GM21737 (cell line): ENCODE data around the gene CLDND2.
A peak's percentile ranks its signal among the peaks of the same experiment; 100 is the strongest.

Source experiments
- ATAC-seq: cut with Tn5 transposase; IDR thresholded peaks from one replicate; pipeline ENCODE4 v1.9.1; 2021; ENCODE audit warnings: mild to moderate bottlenecking, moderate library complexity; ENCODE audit not compliant: unreplicated experiment

CLDND2 gene

DNA sequence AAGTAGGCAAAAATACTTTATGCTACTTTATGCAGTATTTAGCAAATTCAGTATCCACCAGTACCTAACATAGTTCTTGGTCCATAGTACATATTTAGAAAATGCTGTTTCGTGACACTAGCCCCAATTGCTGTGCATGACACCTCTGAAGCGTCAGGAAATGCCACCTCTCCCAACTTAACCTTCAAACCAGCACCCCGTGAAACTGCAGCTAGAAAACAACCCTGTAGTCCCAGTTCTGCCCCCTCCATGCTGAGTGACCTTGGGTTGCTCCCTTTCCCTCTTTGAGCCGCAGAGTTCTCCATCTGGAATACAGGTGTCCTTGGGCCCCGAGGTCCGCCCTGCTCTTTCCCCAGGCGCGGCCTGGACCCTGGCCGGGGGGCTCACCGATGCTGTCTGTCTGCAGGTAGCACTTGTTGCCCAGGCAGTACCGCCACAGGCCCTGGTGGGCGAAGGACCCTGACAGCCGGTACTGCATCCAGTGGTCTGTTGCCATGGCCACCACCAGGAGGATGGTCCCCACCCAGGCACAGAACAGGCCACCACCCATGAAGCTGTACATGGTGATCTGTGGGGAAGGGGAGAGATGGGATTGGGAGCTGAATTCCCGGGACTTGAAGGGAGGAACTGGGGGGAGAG is 18.2 kb upstream of the CLDND2 start:
- no peak for ATAC-seq

DNA sequence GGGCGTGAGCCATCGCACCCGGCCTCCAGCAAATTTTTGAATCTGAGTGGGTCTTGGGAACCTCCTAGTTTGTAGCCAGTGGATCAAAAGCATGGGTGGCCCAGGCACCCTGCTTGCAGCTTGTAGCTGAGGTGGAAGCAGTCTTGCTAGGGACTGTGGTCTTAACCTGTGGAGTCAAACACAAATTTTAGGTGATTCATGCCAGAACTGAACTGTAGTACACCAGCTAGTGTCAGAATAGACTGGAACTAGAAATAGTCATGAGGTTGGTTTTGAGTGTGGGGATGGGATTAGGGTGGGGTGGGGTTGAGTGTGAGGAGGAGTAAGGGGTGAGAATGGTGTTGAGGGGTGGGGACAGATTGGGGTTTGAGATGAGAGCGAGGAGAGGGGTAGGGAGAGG is 13.2 kb upstream of the CLDND2 start:
- no peak for ATAC-seq

DNA sequence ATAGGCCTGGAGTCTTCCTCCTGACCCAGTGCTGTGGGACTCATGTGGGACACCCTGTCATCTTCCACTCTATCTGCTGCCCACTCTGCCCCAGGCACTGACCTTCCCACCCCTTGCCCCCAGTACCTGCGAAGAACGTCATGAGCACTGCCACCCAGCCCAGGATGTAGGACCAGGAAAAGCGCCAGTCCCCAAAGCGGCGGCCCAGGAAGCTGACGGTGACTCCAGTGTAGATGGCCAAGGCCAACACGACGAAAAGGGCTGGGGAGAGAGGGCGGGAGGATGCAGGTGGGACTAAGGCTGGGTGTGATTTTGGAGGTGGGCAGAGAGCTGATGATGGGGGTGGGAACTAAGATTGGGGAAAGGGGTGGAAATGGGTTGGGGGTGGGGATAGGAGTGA is 11.6 kb upstream of the CLDND2 start:
- ATAC-seq: no peak

- ATAC-seq: no peak
These were observed 8.6 kb upstream of the CLDND2 start for GRCh38 chr19:51377422-51377821.

GRCh38 chr19:51375504-51376221 is 6.9 kb upstream of the CLDND2 start:
- no peak for ATAC-seq

GRCh38 chr19:51372649-51373504 is 4.1 kb upstream of the CLDND2 start, which contains the start of gene NKG7:
Gene NKG7, minus strand, starts transcription at chr19:51372654. Its CDS starts 119 bp downstream, at chr19:51372535.
- ATAC-seq: no peak

DNA sequence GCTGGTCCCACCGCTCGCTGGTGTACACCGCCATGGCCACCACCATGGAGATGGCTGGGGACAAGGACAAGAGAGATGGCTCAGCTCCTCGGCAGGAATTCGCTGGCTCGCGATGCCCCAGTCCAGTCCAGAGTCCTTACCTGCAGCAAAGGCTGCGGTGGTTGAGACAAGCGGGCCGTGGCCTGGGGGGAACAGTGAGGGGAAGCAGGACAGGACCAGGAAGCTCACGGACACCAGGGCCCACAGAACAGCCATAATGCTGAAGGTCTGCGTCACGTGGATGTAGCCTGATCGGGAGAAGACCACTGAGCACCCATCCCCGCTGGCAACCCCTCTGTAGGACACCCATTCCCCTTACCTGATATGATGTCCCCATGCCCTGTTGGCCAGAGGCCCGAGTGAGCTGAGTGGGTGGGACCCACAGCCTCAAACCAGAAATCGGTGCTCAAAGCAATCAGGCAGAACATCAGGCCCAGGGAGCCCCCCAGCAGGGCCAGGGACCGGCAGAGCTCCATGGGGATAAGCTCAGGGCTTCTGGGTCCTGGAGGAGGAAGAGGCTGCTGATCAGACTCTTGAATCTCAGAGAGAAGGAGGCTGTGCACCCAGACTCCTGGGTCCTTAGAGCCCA is 3.3 kb upstream of the CLDND2 start:
- no peak for ATAC-seq

DNA sequence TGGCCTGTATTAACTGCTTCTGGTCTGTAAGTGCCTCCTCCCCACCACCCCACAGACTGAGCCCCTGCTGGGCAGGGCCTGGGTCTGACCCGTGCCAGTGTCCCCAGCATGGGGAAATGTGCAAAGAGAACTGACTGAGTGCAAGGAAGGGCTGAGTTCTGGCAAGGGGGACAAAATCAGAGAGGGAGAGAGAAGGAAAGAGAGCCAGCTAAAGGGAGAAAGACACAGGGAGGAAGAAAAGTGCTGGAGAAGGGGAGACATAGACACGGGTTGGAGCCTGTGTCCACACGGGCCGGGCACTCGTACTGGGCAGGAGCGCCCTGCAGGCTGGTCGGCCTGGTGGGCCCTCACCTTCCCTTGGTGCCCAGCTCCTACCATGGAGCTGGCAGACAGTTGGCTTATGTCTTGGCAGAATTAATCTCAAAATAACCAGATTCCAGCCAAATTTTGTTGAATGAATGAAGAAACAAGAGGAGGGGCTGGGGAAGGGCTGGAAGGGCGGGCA is 2.4 kb upstream of the CLDND2 start:
- no peak for ATAC-seq

DNA sequence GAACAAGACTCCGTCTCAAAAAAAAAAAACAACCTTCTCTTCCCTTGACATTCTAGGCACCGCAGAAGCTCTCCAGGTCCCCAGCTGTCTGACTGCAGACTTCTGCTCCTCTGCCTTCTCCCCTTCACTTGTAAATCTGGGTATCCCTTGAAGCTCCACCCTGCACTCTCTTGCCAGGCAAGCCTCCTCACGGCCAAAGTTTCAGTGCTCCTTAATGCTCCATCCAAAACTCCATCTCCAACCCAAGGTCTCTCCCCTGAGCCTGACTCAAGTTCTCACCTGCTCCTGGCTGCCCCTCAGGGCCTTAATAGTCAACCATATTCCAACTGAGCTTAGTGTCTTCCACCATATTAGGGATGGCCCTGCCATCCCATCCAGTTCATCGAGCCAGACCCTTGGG is 1.4 kb upstream of the CLDND2 start:
- no peak for ATAC-seq

DNA sequence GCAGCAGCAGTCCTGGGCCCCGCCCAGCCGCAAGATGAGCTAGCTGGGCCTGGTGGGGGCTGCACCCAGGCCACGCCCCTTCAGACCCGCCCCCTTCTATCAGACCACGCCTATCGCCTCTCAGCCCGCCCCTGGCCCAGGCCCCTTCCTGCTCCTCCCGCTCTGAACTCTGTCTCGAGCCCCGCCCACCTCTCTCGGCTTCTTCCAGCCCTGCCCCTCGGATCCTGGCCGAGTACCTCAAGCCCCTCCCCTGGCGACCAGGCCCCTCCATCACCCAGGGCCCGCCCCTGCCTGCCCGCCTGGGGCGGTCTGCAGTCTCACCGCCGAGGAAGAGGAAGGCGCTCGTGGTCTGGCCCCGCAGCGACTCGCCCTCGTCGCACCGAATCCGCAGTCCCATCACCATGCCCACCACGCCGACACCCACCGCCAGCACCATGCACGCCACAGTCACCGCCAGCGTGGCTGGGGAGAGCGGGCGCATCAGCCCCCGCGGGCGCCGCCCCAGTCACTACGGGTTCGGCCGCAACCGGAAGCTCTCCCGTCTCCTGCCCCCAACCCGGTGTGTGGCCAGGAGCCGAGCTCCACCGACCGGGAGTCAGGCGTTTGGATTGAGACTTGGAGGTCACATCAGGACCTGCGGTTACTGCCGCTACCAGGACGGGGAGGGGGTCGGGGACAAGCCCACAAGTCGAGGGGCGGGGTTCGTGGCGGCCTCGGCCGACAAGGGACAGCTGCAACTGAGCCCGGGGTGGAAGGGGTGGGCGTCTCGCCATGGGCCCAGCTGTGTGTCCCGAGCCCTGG is 1.0 kb downstream of the CLDND2 start:
- ATAC-seq: peak; percentile 74

GRCh38 chr19:51367255-51367564 is 1.6 kb downstream of the CLDND2 start:
- ATAC-seq: no peak

GRCh38 chr19:51366389-51367254 is 2.2 kb downstream of the CLDND2 start:
- ATAC-seq: peak; percentile 45

- no peak for ATAC-seq
These were observed 2.8 kb downstream of the CLDND2 start, which contains the start of gene ETFB for GRCh38 chr19:51365965-51366388. Gene ETFB, minus strand, starts transcription at chr19:51366388. Its CDS starts 62 bp downstream, at chr19:51366326.

DNA sequence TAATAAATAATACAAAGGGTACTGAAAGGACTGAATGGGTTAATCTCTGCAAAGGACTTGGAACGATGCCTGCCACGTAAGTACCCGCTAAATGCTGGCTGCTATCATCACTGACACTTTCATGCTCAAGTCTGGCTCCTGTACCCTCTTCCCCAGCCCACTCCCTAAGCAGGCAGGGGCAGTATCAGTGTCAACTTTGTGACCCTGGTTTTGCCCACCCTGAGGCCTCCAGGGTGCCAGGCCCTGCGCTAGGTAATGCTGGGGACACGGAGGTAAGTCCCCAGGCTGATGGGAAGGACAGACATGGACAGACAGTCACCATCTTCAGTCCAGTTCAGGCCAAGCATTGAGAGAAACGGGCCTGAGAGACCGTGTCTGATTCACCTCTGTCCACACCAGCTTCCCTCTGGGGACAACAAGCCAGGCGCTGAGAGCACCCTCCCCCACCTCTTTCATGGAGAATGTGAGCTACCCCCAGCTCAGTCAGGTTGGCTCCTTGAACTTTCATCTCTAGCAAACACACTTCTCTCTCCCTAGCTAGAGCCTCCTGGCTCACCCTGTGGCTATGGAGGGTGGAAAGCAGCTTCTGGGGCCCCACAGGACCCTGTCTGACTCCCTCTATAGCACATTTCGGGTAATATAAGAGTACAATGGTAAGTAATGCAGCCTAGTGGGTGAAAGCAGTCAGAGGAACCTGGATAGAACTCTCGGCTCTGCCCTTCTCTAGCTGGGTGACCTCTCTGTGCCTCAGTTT is 3.4 kb downstream of the CLDND2 start:
- ATAC-seq: no peak

DNA sequence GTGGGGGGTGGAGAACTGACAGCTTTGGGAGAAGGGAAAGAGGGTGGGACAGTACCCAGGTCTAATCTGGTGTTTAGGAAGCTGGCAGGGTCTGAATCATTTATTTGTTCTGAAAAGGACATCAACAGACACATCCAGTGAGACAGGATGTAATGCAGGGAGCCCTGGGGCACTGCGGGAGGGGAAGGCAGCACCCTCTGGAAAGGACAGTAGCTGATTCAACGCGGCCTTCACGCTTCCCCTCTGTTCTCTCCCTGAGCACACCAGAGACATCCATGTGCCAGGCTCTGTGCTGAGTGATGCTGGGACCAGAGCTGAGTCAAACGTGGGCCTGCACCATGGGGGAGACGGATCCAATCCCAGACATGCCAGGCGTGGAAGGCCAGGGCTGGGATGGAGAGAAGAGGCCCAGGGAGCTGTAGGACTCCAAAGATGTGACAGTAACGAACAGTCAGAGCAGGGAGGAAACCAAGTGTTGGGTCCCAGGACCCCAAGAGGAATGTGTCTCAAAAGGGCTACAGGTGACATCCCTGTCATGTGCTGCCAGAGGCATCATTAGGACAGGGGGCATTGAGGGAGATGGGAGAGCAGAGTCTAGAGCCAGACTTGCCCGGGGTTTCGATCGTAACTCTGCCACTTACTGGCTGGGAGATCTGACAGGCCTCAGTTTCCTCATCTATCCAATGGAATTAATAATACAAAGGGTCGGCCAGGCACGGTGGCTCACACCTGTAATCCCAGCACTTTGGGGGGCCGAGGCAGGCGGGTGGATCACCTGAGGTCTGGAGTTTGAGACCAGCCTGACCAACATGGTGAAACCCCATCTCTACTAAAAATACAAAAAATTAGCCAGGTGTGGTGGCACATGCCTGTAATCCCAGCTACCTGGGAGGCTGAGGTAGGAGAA is 4.3 kb downstream of the CLDND2 start:
- no peak for ATAC-seq

- no peak for ATAC-seq
These were observed 7.6 kb downstream of the CLDND2 start for GRCh38 chr19:51361239-51361638.

- ATAC-seq: no peak
These were observed 9.5 kb downstream of the CLDND2 start for GRCh38 chr19:51359294-51359693.

GRCh38 chr19:51357952-51358351 is 10.9 kb downstream of the CLDND2 start:
- no peak for ATAC-seq
